K562 (cell line): Measurements from ENCODE around the gene PDE2A. TPM values are rescaled to one million over a fixed set of nuclear protein-coding genes. Genes with fewer than 3 reads are reported as not detected.

Experiments used
- ATAC-seq: fragments of 200-7000 bp; cut with Tn5 transposase; 3 replicates; pipeline ENCODE4 v1.9.1; 2020; ENCODE audit warnings: moderate library complexity
- BruUV-seq: library from RNA; stranded (reverse); fragments of 400-500 nt; replicated peaks from 2 replicates; lab custom pipeline; 2021; lab: Mats Ljungman, UMichigan
- CTCF ChIA-PET: fragments of 300-600 bp; formaldehyde crosslinking; extraction: SDS; loops from one replicate; lab custom pipeline; 2021; ENCODE audit warnings: low intra/inter-chr PET ratio; lab: Yijun Ruan, JAX
- POLR2A ChIA-PET: fragments of 300-600, 350-650 bp; sonication (Branson Sonifier 250); formaldehyde crosslinking; extraction: SDS; loops from one replicate; lab custom pipeline; 2021; ENCODE audit warnings: antibody characterized with exemption, inconsistent platforms; lab: Yijun Ruan, JAX
- DNase-seq, 4 experiments: peaks; one replicate each; pipeline versions ENCODE4 v3.0.0 to v3.0.0-alpha.2; 2011 to 2018; ENCODE audit warnings: low spot score in 3 of 4, mixed read lengths in 3 of 4; ENCODE audit errors: extremely low read depth in 1 of 4
- FAIRE-seq: peaks from 2 replicates; lab custom pipeline; 2011; peaks lifted over from hg19 to GRCh38; lab: Jason Lieb, UNC
- H2AFZ ChIP-seq: 2 replicates; pipeline ENCODE4 v1.6.0; 2011; ENCODE audit warnings: low read depth, low read length, control low read depth, inconsistent platforms
- H3K27ac ChIP-seq: fragments of 200-600 bp; 3 replicates; pipeline ENCODE4 v1.8.0; 2011; ENCODE audit warnings: low read depth, mild to moderate bottlenecking, control low read depth, inconsistent platforms, low read length, moderate library complexity, mixed read lengths; ENCODE audit errors: extremely low read depth
- H3K27me3 ChIP-seq, 2 experiments: fragments of 300-600 bp in 1 of 2; 2 replicates in 1 of 2; 3 replicates in 1 of 2; pipeline versions ENCODE4 v1.6.0 to v1.8.0; 2011; ENCODE audit warnings: inconsistent platforms in 2 of 2, low read length in 2 of 2, mild to moderate bottlenecking in 1 of 2, mixed read lengths in 1 of 2, moderate library complexity in 1 of 2; ENCODE audit not compliant: control insufficient read depth in 2 of 2, insufficient read depth in 2 of 2
- H3K36me3 ChIP-seq: fragments of 300-600 bp; 3 replicates; pipeline ENCODE4 v1.8.0; 2011; ENCODE audit warnings: mild to moderate bottlenecking, low read length, inconsistent platforms; ENCODE audit not compliant: control insufficient read depth, insufficient read depth
- H3K4me1 ChIP-seq, 2 experiments: fragments of 200-600 bp in 1 of 2; replicated peaks in 1 of 2; 2 replicates in 1 of 2; 3 replicates in 1 of 2; pipeline versions ENCODE4 v1.5.1 to v1.8.0; 2011; ENCODE audit warnings: inconsistent platforms in 2 of 2, low read length in 2 of 2, mild to moderate bottlenecking in 1 of 2, mixed read lengths in 1 of 2, moderate library complexity in 1 of 2; ENCODE audit not compliant: control insufficient read depth in 2 of 2, insufficient read depth in 2 of 2
- H3K4me2 ChIP-seq: 2 replicates; pipeline ENCODE4 v1.6.1; 2011; ENCODE audit warnings: low read length, control low read depth, inconsistent platforms, mixed read lengths; ENCODE audit not compliant: insufficient read depth
- H3K4me3 ChIP-seq: fragments of 200-600 bp; sonication (generic), shearing (Covaris generic); 2 replicates; pipeline ENCODE4 v1.5.1; 2016; ENCODE audit warnings: control low read depth, inconsistent platforms
- H3K79me2 ChIP-seq: fragments of 200-600 bp; 3 replicates; pipeline ENCODE4 v1.8.0; 2011; ENCODE audit warnings: low read length, inconsistent platforms; ENCODE audit not compliant: control insufficient read depth, insufficient read depth
- H3K9ac ChIP-seq, 2 experiments: 2 replicates each; pipeline versions ENCODE4 v1.6.0 to v1.6.1; 2011; ENCODE audit warnings: low read depth in 2 of 2, low read length in 2 of 2, control low read depth in 1 of 2, inconsistent platforms in 1 of 2, mild to moderate bottlenecking in 1 of 2, mixed read lengths in 1 of 2; ENCODE audit not compliant: insufficient read depth in 1 of 2
- H3K9me1 ChIP-seq: one replicate; pipeline ENCODE4 v1.6.0; 2011; ENCODE audit warnings: inconsistent platforms, mild to moderate bottlenecking, low read length, moderate library complexity; ENCODE audit not compliant: control insufficient read depth, insufficient read depth
- H3K9me3 ChIP-seq: replicated peaks from 2 replicates; pipeline ENCODE4 v1.5.1; 2011; ENCODE audit warnings: low read depth, low read length, inconsistent platforms; ENCODE audit not compliant: control insufficient read depth, insufficient read depth
- H4K20me1 ChIP-seq: replicated peaks from 2 replicates; pipeline ENCODE4 v1.6.1; 2011; ENCODE audit warnings: low read length, inconsistent platforms, mixed read lengths; ENCODE audit not compliant: control insufficient read depth, insufficient read depth
- CBFA2T3 ChIP-seq: fragments of 450-650 bp; IDR thresholded peaks from 2 replicates; pipeline ENCODE4 v1.6.1; 2017
- DIDO1 ChIP-seq: fragments of 450-650 bp; IDR thresholded peaks from 2 replicates; pipeline ENCODE4 v1.6.1; 2016; ENCODE audit warnings: low read depth, missing biosample characterization, missing genetic modification characterization
- HDAC6 ChIP-seq: IDR thresholded peaks from 2 replicates; pipeline ENCODE4 v1.6.1; 2012; ENCODE audit warnings: low read depth, mild to moderate bottlenecking, control low read depth, inconsistent platforms, low read length, moderate library complexity
- MAFG ChIP-seq: fragments of 450-650 bp; conservative IDR thresholded peaks from 2 replicates; pipeline ENCODE4 v1.6.1; 2016; ENCODE audit warnings: missing genetic modification characterization, missing compliant biosample characterization
- NFE2 ChIP-seq: IDR thresholded peaks from 2 replicates; pipeline ENCODE4 v1.6.1; 2014; ENCODE audit warnings: antibody characterized with exemption, low read depth
- RERE ChIP-seq: sonication (generic); formaldehyde crosslinking; IDR thresholded peaks from 2 replicates; pipeline ENCODE4 v1.8.0; 2023; ENCODE audit warnings: missing genetic modification reagents, mild to moderate bottlenecking, borderline replicate concordance
- TOE1 ChIP-seq, 2 experiments: fragments of 450-650 bp in 1 of 2; sonication (generic) in 1 of 2; formaldehyde crosslinking in 1 of 2; IDR thresholded peaks; 2 replicates each; pipeline versions ENCODE4 v1.7.1 to v1.8.0; 2016 to 2022; ENCODE audit warnings: borderline replicate concordance in 2 of 2, mild to moderate bottlenecking in 2 of 2, antibody characterized with exemption in 1 of 2, inconsistent platforms in 1 of 2, low read depth in 1 of 2, missing genetic modification reagents in 1 of 2, moderate library complexity in 1 of 2
- ZNF707 ChIP-seq: fragments of 250-450 bp; sonication (Bioruptor Pico); conservative IDR thresholded peaks from 2 replicates; pipeline ENCODE4 v1.8.0; 2022; ENCODE audit warnings: inconsistent platforms, mild to moderate bottlenecking, moderate library complexity
- ZSCAN32 ChIP-seq: fragments of 450-650 bp; formaldehyde crosslinking; IDR thresholded peaks from 2 replicates; pipeline ENCODE4 v1.4.0; 2020; ENCODE audit warnings: mild to moderate bottlenecking, moderate library complexity
- WGBS: fragments of 100-300 bp; shearing (Covaris generic); methylation state at CpG from one replicate; pipeline ENCODE4 v1.1.6; 2016; ENCODE audit warnings: low coverage, mixed read lengths; ENCODE audit not compliant: insufficient coverage; ENCODE audit errors: missing lambda C conversion rate; 5-methylcytosine and 5-hydroxymethylcytosine counted together
- in situ Hi-C: fragments of 300-500 bp; cut with MboI; formaldehyde crosslinking; loops from 4 replicates; pipeline ENCODE4 v1.15.0; 2018; ENCODE audit warnings: inconsistent platforms, mixed read lengths
- intact Hi-C: fragments of 100-400 bp; cut with micrococcal nuclease; formaldehyde crosslinking; loops from 2 replicates; pipeline ENCODE4 v1.14.2; 2022
- polyA plus RNA-seq, 8 experiments: library from polyadenylated mRNA; depleted of rRNA in 4 of 8; stranded (reverse) in 5 of 8; unstranded in 3 of 8; fragments of >200 nt; fragmentation: Nextera tagmentation in 2 of 8; fragmentation: Illumina TruSeq in 1 of 8; extraction: Ambion mirVana in 2 of 8; extraction: Trizol in 1 of 8; gene quantifications; 2 replicates each; pipeline versions ENCODE4 v1.2.1 to v1.2.3, GENCODE V29; 2011 to 2014; ENCODE audit warnings: inconsistent platforms in 1 of 8, missing spikeins in 1 of 8
- total RNA-seq, 7 experiments: library from RNA; depleted of rRNA in 6 of 7; stranded (reverse); fragments of >200 nt in 6 of 7; fragmentation: Illumina TruSeq in 2 of 7; extraction: Trizol in 2 of 7; gene quantifications; 2 replicates each; pipeline versions ENCODE4 v1.2.1 to v1.2.3, GENCODE V29; 2011 to 2021; ENCODE audit warnings: low replicate concordance in 1 of 7
- TF ChIP-seq, protein P1 (sequence below): sonication (generic); formaldehyde crosslinking; IDR thresholded peaks from 2 replicates; pipeline ENCODE4 v1.8.0; 2022; ENCODE audit warnings: mild to moderate bottlenecking, missing genetic modification reagents
- TF ChIP-seq, protein P2 (sequence below): fragments of 450-650 bp; IDR thresholded peaks from 2 replicates; pipeline ENCODE4 v1.6.1; 2016

The PDE2A gene
- total and polyA plus RNA-seq, 9 of the 15 experiments (the other 6 are each of a cell fraction or from before 2014, with no cell fraction given), result 0.07 to 15.2 (median 1.6) TPM; not detected in 1

DNA sequence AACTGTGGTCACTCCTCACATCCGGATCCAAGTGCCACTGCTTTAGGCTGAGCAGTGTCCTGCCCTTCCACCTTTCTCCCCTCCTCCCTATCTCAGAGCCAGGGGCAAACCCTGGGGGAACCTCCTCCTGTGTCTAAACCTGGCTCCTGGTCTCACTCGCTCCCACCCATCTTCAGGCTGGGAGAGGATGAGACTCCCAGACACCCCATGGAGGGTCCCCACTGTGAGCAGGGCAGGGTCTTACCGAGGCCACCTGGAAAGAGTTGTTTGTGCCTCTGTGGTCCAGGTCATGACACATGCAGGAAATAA, 93.6 kb downstream of the PDE2A start (continued):
- no peak for TF ChIP-seq RERE (CRISPR knock-in tag)
- no peak for TF ChIP-seq ZNF707 (CRISPR knock-in tag)
- no peak for TF ChIP-seq ZSCAN32

GRCh38 chr11:72579816-72580641, 94.2 kb downstream of the PDE2A start:
- in situ Hi-C loops (no loop called here), intact Hi-C loops (loop anchor here (10.0 kb wide), 1 partner anchor 255 kb away; no protein-coding TSS in a partner anchor)
- FAIRE-seq, result no peak
- Histone ChIP-seq H3K4me2 (no peak overlapping the region), H3K79me2 (no peaks in the 10 kb centered on the region), H3K27ac (no peak overlapping the region), H3K9me1 (no peaks in the 10 kb centered on the region), H3K9ac (no peak overlapping the region; a peak in 1 of 4 replicates), H3K36me3 (no peaks in the 10 kb centered on the region), H2AFZ (no peak overlapping the region), H3K4me1 (peaks cover 0 to 9% of the 10 kb centered on the region in 2 experiments; a peak in 2 of 5 replicates), H3K27me3 (peaks cover 5 to 55% of the 10 kb centered on the region in 2 experiments; a peak in 4 of 5 replicates), H3K4me3 (no peak overlapping the region), H3K9me3 (no peaks in the 10 kb centered on the region), H4K20me1 (peaks cover 5% of the 10 kb centered on the region; the same call in 1 of the 2 replicates)
- ATAC-seq, result no peak
- ChIA-PET POLR2A (interaction anchor here (0.7 to 1.0 kb wide), 2 partner anchors 108 to 149 kb away, joined by 3 to 4 read pairs; no protein-coding TSS in a partner anchor), CTCF (no interaction called here)
- WGBS, result 1% methylated on average over 10 of the region's 10 CpGs
- no TSS peak for BruUV-seq
- DNase-seq, result no peak
- 0 out of 2 replicates have a peak, but pooled peaks have one; percentile 4 for TF ChIP-seq CBFA2T3
- peak; percentile 11; the same call in 1 of the 2 replicates for TF ChIP-seq NFE2
- TF ChIP-seq, protein P1, sequence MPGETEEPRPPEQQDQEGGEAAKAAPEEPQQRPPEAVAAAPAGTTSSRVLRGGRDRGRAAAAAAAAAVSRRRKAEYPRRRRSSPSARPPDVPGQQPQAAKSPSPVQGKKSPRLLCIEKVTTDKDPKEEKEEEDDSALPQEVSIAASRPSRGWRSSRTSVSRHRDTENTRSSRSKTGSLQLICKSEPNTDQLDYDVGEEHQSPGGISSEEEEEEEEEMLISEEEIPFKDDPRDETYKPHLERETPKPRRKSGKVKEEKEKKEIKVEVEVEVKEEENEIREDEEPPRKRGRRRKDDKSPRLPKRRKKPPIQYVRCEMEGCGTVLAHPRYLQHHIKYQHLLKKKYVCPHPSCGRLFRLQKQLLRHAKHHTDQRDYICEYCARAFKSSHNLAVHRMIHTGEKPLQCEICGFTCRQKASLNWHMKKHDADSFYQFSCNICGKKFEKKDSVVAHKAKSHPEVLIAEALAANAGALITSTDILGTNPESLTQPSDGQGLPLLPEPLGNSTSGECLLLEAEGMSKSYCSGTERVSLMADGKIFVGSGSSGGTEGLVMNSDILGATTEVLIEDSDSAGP (CRISPR knock-in tag), result peak; percentile 40; the same call in 1 of the 2 replicates
- TF ChIP-seq TOE1 (IDR thresholded peaks at IDR 0.05; ENCODE audit: borderline replicate concordance), result no peak
- TF ChIP-seq TOE1 (CRISPR knock-in tag; IDR thresholded peaks at IDR 0.05; ENCODE audit: borderline replicate concordance, low read depth), result no peak
- no peak for TF ChIP-seq DIDO1 (tag)
- TF ChIP-seq MAFG, result 0 out of 2 replicates have a peak, but pooled peaks have one; percentile 14
- TF ChIP-seq, protein P2, sequence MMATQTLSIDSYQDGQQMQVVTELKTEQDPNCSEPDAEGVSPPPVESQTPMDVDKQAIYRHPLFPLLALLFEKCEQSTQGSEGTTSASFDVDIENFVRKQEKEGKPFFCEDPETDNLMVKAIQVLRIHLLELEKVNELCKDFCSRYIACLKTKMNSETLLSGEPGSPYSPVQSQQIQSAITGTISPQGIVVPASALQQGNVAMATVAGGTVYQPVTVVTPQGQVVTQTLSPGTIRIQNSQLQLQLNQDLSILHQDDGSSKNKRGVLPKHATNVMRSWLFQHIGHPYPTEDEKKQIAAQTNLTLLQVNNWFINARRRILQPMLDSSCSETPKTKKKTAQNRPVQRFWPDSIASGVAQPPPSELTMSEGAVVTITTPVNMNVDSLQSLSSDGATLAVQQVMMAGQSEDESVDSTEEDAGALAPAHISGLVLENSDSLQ, result peak; percentile 76
- TF ChIP-seq HDAC6, result no peak
